ENCODE results near the gene CENATAC.
"Not testable (repeated sequence)": the region's sequence is repeated elsewhere in the genome, so short reads cannot be mapped to it uniquely, and the experiment has no call there.

CENATAC gene

DNA sequence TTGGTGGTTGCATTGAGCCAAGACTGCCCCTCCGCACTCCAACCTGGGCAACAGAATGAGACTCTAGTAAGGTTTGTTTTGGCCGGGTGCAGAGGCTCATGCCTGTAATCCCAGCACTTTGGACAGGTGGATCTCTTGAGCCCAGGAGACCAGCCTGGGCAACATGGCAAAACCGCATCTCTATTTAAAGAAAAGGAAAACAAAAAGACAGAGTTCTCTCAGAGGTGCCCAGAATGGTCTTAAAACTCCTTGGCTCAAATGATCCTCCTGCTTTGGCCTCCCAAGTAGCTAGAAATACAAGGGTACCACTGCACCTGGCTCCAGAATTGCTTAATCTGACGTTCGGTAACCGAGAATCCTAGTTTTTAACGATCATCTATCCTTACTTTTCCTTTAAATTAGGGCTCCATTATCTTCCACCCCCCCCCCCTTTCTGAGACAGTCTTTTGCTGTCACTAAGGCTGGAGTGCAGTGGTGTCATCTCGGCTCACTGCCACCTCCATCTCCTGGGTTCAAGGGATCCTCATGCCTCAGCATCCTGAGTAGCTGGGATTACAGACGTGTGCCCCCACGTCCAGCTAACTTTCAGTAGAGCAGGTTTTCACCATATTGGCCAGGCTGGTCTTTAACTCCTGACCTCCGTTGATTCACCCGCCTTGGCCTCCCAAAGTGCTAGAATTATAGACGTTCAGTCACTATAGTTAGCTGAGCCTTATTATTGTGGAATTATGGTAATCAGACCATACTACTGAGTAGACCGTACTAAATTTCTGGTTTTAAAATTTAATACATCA lies 18.5 kb downstream of the CENATAC start:
- peak overlapping the region in 1 of 2 donors; percentile 14 for H3K9ac ChIP-seq (ENCODE audit: low read depth in 1 of 2, low read length in 2 of 2)
- H3K4me3 ChIP-seq (ENCODE audit: low read length in 2 of 2), result peak overlapping the region in 1 of 2 donors; percentile 98
- no peaks in the 10 kb centered on the region for H3K27me3 ChIP-seq (ENCODE audit: control insufficient read depth in 2 of 2, insufficient read depth in 2 of 2, low read length in 2 of 2)
- H3K27ac ChIP-seq (ENCODE audit: low read depth in 2 of 2, low read length in 2 of 2), result no peak overlapping the region
- no peaks in the 10 kb centered on the region for H3K9me3 ChIP-seq (ENCODE audit: control insufficient read depth in 2 of 2, low read length in 2 of 2)
- H3K36me3 ChIP-seq (ENCODE audit: control insufficient read depth in 2 of 2, insufficient read depth in 2 of 2, low read length in 2 of 2), result peaks cover 37 to 48% of the 10 kb centered on the region in 2 donors
- H3K4me1 ChIP-seq (ENCODE audit: control insufficient read depth in 2 of 2, insufficient read depth in 2 of 2, low read length in 2 of 2), result peaks cover 22 to 26% of the 10 kb centered on the region in 2 donors

GRCh38 chr11:119017377-119017776 lies 19.4 kb downstream of the CENATAC start:
- H3K9ac ChIP-seq (ENCODE audit: low read depth in 1 of 2, low read length in 2 of 2), result peak overlapping the region; percentile 94 to 98
- not testable (repeated sequence) for H3K27me3 ChIP-seq (ENCODE audit: control insufficient read depth in 2 of 2, insufficient read depth in 2 of 2, low read length in 2 of 2); H3K9me3 ChIP-seq (ENCODE audit: control insufficient read depth in 2 of 2, low read length in 2 of 2)
- peaks cover 29 to 48% of the 10 kb centered on the region in 2 donors for H3K36me3 ChIP-seq (ENCODE audit: control insufficient read depth in 2 of 2, insufficient read depth in 2 of 2, low read length in 2 of 2)
- peak overlapping the region; percentile 98 for H3K4me3 ChIP-seq (ENCODE audit: low read length in 2 of 2)
- peaks cover 29 to 32% of the 10 kb centered on the region in 2 donors for H3K4me1 ChIP-seq (ENCODE audit: control insufficient read depth in 2 of 2, insufficient read depth in 2 of 2, low read length in 2 of 2)
- H3K27ac ChIP-seq (ENCODE audit: low read depth in 2 of 2, low read length in 2 of 2), result peak overlapping the region; percentile 99

DNA sequence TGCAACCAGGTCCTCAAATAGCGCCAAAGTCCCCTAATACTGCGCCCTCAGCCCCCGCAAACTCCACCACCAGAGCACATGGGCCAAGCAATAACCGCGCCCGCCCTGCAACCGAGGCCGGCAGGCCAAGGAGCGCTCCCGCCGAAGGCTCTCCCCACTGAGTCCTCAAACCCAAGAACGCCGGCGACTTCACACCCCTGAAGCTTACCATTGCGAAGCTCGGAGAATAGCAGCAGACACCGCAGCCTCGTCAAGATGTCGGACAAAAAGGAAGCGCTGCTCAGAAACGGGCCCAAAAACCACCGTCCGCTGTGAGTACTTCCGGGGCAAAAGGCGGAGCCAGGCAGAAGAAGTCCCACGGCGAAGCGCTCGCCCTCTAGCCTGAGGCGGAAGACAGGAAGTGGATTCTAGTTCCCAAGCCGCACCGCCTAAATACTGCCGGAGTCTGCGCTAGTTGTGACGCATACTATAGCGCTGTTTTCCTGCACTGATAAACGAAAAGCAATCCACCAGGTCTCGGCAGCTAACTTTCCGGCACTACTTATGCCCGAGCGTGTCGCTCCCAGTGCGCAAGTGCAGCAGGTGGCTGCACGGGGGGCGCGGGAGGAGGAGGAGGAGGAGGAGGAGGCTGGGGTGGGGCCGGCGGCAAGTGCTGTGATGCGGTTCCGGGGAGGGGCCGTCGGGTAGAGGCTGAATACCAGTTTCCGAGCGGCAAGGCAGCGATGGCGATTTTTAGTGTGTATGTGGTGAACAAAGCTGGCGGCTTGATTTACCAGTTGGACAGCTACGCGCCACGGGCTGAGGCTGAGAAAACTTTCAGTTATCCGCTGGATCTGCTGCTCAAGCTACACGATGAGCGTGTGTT lies 20.4 kb downstream of the CENATAC start, which contains the start of the genes RPS25 and TRAPPC4:
Gene RPS25, minus strand, starts transcription at position 270 of the 865 bp plus-strand sequence. Its CDS starts 59 bp downstream, at position 211.
Gene TRAPPC4, plus strand, starts transcription at position 693 of the 865 bp plus-strand sequence. Its CDS starts 30 bp downstream, at position 723.
- H3K27ac ChIP-seq (ENCODE audit: low read depth in 2 of 2, low read length in 2 of 2), result peak within 1 kb of the TSS; percentile 99
- H3K4me1 ChIP-seq (ENCODE audit: control insufficient read depth in 2 of 2, insufficient read depth in 2 of 2, low read length in 2 of 2), result peaks cover 29 to 32% of the 10 kb centered on the region in 2 donors
- H3K36me3 ChIP-seq (ENCODE audit: control insufficient read depth in 2 of 2, insufficient read depth in 2 of 2, low read length in 2 of 2), result peaks cover 26 to 50% of the 10 kb centered on the region in 2 donors
- H3K9me3 ChIP-seq (ENCODE audit: control insufficient read depth in 2 of 2, low read length in 2 of 2), result no peaks in the 10 kb centered on the region
- H3K27me3 ChIP-seq (ENCODE audit: control insufficient read depth in 2 of 2, insufficient read depth in 2 of 2, low read length in 2 of 2), result no peaks in the 10 kb centered on the region
- peak within 1 kb of the TSS; percentile 98 for H3K4me3 ChIP-seq (ENCODE audit: low read length in 2 of 2)
- H3K9ac ChIP-seq (ENCODE audit: low read depth in 1 of 2, low read length in 2 of 2), result peak within 1 kb of the TSS; percentile 94 to 98

GRCh38 chr11:119019996-119020395 lies 22.1 kb downstream of the CENATAC start:
- H3K36me3 ChIP-seq (ENCODE audit: control insufficient read depth in 2 of 2, insufficient read depth in 2 of 2, low read length in 2 of 2), result peaks cover 30 to 52% of the 10 kb centered on the region in 2 donors
- H3K4me1 ChIP-seq (ENCODE audit: control insufficient read depth in 2 of 2, insufficient read depth in 2 of 2, low read length in 2 of 2), result peaks cover 29 to 39% of the 10 kb centered on the region in 2 donors
- peak overlapping the region; percentile 11 to 44 for H3K9ac ChIP-seq (ENCODE audit: low read depth in 1 of 2, low read length in 2 of 2)

DNA sequence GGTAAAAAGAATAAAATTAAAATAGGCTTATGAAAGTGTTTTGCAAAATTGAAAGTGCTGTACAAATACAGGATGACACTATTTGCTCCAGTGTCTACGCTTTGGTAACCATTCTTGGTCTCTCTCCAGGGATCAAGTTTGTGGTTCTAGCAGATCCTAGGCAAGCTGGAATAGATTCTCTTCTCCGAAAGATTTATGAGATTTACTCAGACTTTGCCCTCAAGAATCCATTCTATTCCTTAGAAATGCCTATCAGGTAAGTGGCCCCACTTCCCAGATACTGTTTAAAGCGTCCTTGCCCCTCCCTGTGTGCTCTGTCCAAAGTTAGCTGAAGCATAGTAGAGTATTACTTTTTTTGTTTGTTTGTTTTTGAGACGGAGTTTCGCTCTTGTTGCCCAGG lies 23.7 kb downstream of the CENATAC start:
- Histone ChIP-seq H3K27me3 (ENCODE audit: control insufficient read depth in 2 of 2, insufficient read depth in 2 of 2, low read length in 2 of 2) (no peaks in the 10 kb centered on the region), H3K36me3 (ENCODE audit: control insufficient read depth in 2 of 2, insufficient read depth in 2 of 2, low read length in 2 of 2) (peaks cover 25 to 51% of the 10 kb centered on the region in 2 donors), H3K4me1 (ENCODE audit: control insufficient read depth in 2 of 2, insufficient read depth in 2 of 2, low read length in 2 of 2) (peaks cover 29 to 40% of the 10 kb centered on the region in 2 donors), H3K4me3 (ENCODE audit: low read length in 2 of 2) (peak overlapping the region; percentile 2 to 6), H3K27ac (ENCODE audit: low read depth in 2 of 2, low read length in 2 of 2) (peak overlapping the region; percentile 11 to 68), H3K9ac (ENCODE audit: low read depth in 1 of 2, low read length in 2 of 2) (no peak overlapping the region), H3K9me3 (ENCODE audit: control insufficient read depth in 2 of 2, low read length in 2 of 2) (no peaks in the 10 kb centered on the region)

More at GRCh38 chr11:119019996-119020395, 22.1 kb downstream of the CENATAC start:
- no peaks in the 10 kb centered on the region for H3K27me3 ChIP-seq (ENCODE audit: control insufficient read depth in 2 of 2, insufficient read depth in 2 of 2, low read length in 2 of 2)
- peak overlapping the region; percentile 98 for H3K4me3 ChIP-seq (ENCODE audit: low read length in 2 of 2)
- H3K9me3 ChIP-seq (ENCODE audit: control insufficient read depth in 2 of 2, low read length in 2 of 2), result no peaks in the 10 kb centered on the region
- peak overlapping the region in 1 of 2 donors; percentile 32 for H3K27ac ChIP-seq (ENCODE audit: low read depth in 2 of 2, low read length in 2 of 2)

- H3K4me1 ChIP-seq (ENCODE audit: control insufficient read depth in 2 of 2, insufficient read depth in 2 of 2, low read length in 2 of 2), result peaks cover 41 to 55% of the 10 kb centered on the region in 2 donors
- no peaks in the 10 kb centered on the region for H3K9me3 ChIP-seq (ENCODE audit: control insufficient read depth in 2 of 2, low read length in 2 of 2)
- no peak overlapping the region for H3K9ac ChIP-seq (ENCODE audit: low read depth in 1 of 2, low read length in 2 of 2)
- no peak overlapping the region for H3K27ac ChIP-seq (ENCODE audit: low read depth in 2 of 2, low read length in 2 of 2)
- no peaks in the 10 kb centered on the region for H3K27me3 ChIP-seq (ENCODE audit: control insufficient read depth in 2 of 2, insufficient read depth in 2 of 2, low read length in 2 of 2)
- peaks cover 31 to 50% of the 10 kb centered on the region in 2 donors for H3K36me3 ChIP-seq (ENCODE audit: control insufficient read depth in 2 of 2, insufficient read depth in 2 of 2, low read length in 2 of 2)
- H3K4me3 ChIP-seq (ENCODE audit: low read length in 2 of 2), result no peak overlapping the region
These were observed 25.8 kb downstream of the CENATAC start for GRCh38 chr11:119023741-119024140.

DNA sequence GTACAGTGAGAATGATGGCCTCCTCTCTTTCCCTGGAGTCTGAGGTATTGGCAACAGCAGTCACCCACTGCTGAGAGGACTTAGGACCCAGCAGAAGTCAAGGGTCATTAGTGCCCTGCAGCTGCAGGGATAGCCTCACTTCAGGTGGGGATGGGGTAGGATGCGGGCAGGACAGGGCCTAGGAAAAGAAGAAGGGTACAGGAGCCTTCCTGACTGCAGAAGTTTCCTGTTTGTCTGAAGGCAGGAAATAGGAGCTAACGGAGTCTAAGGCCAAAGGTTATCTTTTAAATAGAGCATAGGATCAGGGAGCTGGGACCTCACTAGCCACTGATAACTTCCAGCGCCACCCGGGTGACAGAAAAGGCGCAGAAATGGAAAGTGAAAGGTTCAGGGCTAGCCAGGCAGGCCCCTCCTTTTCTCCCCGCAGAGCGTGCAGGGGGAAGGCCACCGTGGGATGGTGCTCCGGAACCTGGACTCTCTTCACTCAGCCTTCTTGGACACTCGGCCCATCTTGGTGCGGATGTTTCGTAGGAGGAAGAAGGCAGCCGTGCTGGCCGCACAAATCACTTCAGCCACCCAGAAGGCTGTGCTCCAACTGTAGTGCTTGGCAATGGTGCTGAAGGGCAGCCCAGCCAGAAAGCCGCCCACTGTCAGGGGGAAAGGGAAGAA lies 26.6 kb downstream of the CENATAC start:
- H3K9ac ChIP-seq (ENCODE audit: low read depth in 1 of 2, low read length in 2 of 2), result no peak overlapping the region
- no peak overlapping the region for H3K27ac ChIP-seq (ENCODE audit: low read depth in 2 of 2, low read length in 2 of 2)
- H3K36me3 ChIP-seq (ENCODE audit: control insufficient read depth in 2 of 2, insufficient read depth in 2 of 2, low read length in 2 of 2), result peaks cover 31 to 50% of the 10 kb centered on the region in 2 donors
- H3K4me3 ChIP-seq (ENCODE audit: low read length in 2 of 2), result no peak overlapping the region
- H3K9me3 ChIP-seq (ENCODE audit: control insufficient read depth in 2 of 2, low read length in 2 of 2), result no peaks in the 10 kb centered on the region
- H3K27me3 ChIP-seq (ENCODE audit: control insufficient read depth in 2 of 2, insufficient read depth in 2 of 2, low read length in 2 of 2), result no peaks in the 10 kb centered on the region
- H3K4me1 ChIP-seq (ENCODE audit: control insufficient read depth in 2 of 2, insufficient read depth in 2 of 2, low read length in 2 of 2), result peaks cover 49 to 60% of the 10 kb centered on the region in 2 donors

DNA sequence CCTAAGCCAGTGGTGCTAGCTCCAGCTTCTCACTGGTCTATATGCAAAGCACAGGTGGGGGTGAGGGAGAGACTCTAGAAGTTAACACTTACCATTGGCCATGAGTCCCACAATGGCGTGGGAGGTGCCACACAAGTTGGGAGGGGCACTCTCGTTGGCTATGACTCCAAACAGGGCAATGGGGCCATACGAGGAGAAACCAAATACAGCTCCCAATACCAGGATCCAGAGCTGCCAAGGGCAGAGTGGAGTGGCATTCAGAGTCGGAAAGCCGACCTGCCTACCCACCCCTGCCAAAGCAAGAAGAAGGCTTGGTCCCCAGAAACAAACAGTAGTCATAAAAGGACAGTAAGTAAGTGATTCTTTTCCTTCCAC lies 27.1 kb downstream of the CENATAC start:
- no peaks in the 10 kb centered on the region for H3K27me3 ChIP-seq (ENCODE audit: control insufficient read depth in 2 of 2, insufficient read depth in 2 of 2, low read length in 2 of 2)
- peaks cover 31 to 50% of the 10 kb centered on the region in 2 donors for H3K36me3 ChIP-seq (ENCODE audit: control insufficient read depth in 2 of 2, insufficient read depth in 2 of 2, low read length in 2 of 2)
- no peak overlapping the region for H3K27ac ChIP-seq (ENCODE audit: low read depth in 2 of 2, low read length in 2 of 2)
- H3K4me3 ChIP-seq (ENCODE audit: low read length in 2 of 2), result no peak overlapping the region
- H3K9me3 ChIP-seq (ENCODE audit: control insufficient read depth in 2 of 2, low read length in 2 of 2), result no peaks in the 10 kb centered on the region
- H3K4me1 ChIP-seq (ENCODE audit: control insufficient read depth in 2 of 2, insufficient read depth in 2 of 2, low read length in 2 of 2), result peaks cover 49 to 61% of the 10 kb centered on the region in 2 donors
- H3K9ac ChIP-seq (ENCODE audit: low read depth in 1 of 2, low read length in 2 of 2), result no peak overlapping the region

- Histone ChIP-seq H3K9me3 (ENCODE audit: control insufficient read depth in 2 of 2, low read length in 2 of 2) (no peaks in the 10 kb centered on the region), H3K36me3 (ENCODE audit: control insufficient read depth in 2 of 2, insufficient read depth in 2 of 2, low read length in 2 of 2) (peaks cover 31 to 50% of the 10 kb centered on the region in 2 donors), H3K4me1 (ENCODE audit: control insufficient read depth in 2 of 2, insufficient read depth in 2 of 2, low read length in 2 of 2) (peaks cover 45 to 58% of the 10 kb centered on the region in 2 donors), H3K9ac (ENCODE audit: low read depth in 1 of 2, low read length in 2 of 2) (no peak overlapping the region), H3K27ac (ENCODE audit: low read depth in 2 of 2, low read length in 2 of 2) (no peak overlapping the region), H3K27me3 (ENCODE audit: control insufficient read depth in 2 of 2, insufficient read depth in 2 of 2, low read length in 2 of 2) (no peaks in the 10 kb centered on the region), H3K4me3 (ENCODE audit: low read length in 2 of 2) (no peak overlapping the region)
These were observed 27.6 kb downstream of the CENATAC start for GRCh38 chr11:119025541-119025940.

All from mucosa of rectum (tissue), 2 donors.